OCI-LY3 (cell line): ENCODE data around the gene PLEKHD1.

Experiments
- EZH2phosphoT487 ChIP-seq: fragments of 200-600 bp; shearing (Covaris generic); IDR thresholded peaks from 2 replicates; pipeline ENCODE4 v1.6.1; 2018; ENCODE audit warnings: antibody characterized with exemption, mixed run types, low read depth
- TF ChIP-seq, protein P1 (sequence below): fragments of 200-600, 300-600 bp; sonication (generic); IDR thresholded peaks from 2 replicates; pipeline ENCODE4 v1.5.1; 2014; ENCODE audit warnings: antibody characterized with exemption, low read length, low read depth

DNA sequence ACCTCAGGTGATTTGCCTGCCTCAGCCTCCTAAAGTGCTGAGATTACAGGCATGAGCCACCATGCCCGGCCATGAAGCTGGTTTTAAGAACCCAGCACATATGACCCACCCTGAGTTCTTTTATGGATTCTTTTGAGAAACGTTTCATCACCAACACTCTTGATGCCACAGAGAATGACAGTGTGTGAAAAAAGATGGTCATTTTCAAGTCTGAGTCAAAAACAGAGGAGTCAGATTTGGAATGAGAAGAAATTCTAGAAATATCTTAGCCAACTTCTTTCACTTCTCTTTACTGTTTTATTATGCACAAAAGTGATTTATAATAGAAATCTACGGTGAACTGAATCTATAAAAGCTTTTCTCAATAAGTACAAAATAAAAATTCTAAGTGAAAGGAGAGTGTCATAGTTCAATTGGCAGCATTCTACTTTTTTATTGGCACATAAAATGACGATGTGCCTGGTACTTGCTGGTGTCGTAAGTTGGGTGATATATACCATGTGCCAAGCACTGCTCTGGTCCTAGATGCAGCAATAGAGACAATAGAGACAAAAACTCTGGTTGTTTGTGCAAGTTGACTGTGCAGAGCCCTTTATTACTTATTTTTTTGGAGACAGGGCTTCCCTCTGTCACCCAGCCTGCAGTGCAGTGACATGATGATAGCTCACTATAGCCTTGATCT, 56.3 kb downstream of the PLEKHD1 start:
- TF ChIP-seq, protein P1, sequence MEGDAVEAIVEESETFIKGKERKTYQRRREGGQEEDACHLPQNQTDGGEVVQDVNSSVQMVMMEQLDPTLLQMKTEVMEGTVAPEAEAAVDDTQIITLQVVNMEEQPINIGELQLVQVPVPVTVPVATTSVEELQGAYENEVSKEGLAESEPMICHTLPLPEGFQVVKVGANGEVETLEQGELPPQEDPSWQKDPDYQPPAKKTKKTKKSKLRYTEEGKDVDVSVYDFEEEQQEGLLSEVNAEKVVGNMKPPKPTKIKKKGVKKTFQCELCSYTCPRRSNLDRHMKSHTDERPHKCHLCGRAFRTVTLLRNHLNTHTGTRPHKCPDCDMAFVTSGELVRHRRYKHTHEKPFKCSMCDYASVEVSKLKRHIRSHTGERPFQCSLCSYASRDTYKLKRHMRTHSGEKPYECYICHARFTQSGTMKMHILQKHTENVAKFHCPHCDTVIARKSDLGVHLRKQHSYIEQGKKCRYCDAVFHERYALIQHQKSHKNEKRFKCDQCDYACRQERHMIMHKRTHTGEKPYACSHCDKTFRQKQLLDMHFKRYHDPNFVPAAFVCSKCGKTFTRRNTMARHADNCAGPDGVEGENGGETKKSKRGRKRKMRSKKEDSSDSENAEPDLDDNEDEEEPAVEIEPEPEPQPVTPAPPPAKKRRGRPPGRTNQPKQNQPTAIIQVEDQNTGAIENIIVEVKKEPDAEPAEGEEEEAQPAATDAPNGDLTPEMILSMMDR, result no peak
- no peak for TF ChIP-seq EZH2phosphoT487
